ENCODE data around the gene OR5B3.

The OR5B3 gene

DNA sequence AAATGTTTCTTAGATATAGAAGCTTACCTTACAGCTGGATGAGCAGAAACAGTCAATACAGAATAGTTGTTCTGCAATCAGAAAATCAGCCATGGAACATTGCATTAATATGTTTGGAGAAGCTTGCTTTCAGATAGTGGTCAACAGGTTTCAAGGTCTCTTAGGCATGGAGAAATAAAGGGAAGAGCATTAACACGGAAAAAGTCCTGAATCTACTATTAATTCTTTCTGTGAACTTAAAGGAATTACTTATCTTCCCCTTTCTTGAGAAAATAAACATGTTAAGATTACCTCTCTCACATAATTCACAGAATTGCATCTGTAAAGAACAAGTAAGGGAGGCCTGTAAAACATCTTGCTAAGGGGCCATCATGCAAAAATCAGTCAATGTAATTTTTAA, at the start of gene OR5B3:
Gene OR5B3, minus strand, starts transcription at position 101 of the 400 bp plus-strand sequence. CDS start 3,465 bp downstream, outside the sequence.
- TF ChIP-seq, protein P1, sequence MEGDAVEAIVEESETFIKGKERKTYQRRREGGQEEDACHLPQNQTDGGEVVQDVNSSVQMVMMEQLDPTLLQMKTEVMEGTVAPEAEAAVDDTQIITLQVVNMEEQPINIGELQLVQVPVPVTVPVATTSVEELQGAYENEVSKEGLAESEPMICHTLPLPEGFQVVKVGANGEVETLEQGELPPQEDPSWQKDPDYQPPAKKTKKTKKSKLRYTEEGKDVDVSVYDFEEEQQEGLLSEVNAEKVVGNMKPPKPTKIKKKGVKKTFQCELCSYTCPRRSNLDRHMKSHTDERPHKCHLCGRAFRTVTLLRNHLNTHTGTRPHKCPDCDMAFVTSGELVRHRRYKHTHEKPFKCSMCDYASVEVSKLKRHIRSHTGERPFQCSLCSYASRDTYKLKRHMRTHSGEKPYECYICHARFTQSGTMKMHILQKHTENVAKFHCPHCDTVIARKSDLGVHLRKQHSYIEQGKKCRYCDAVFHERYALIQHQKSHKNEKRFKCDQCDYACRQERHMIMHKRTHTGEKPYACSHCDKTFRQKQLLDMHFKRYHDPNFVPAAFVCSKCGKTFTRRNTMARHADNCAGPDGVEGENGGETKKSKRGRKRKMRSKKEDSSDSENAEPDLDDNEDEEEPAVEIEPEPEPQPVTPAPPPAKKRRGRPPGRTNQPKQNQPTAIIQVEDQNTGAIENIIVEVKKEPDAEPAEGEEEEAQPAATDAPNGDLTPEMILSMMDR (conservative IDR thresholded peaks at IDR 0.05), result no peak
- H3K27ac ChIP-seq, result no peak within 1 kb of the TSS

DNA sequence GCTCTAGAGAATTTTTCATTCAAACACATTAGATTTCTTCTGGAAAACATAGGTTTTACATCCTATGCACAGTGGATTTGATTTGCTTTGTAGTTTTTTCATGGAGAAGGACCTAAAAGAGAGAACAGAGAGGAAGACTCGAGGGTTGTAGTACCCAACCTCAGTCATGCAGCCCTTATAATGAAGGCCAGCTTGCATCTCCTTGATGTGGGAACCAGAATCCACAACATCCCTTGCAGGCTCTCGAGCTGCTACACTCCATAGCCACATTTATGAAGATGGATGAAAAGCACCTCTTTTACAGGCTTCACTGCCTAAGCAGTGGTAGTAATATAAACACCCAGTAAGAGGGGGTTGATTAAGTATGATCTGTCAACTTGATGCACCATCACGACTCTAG, 44.9 kb upstream of the OR5B3 start:
- TF ChIP-seq, protein P1 (conservative IDR thresholded peaks at IDR 0.05), result no peak

DNA sequence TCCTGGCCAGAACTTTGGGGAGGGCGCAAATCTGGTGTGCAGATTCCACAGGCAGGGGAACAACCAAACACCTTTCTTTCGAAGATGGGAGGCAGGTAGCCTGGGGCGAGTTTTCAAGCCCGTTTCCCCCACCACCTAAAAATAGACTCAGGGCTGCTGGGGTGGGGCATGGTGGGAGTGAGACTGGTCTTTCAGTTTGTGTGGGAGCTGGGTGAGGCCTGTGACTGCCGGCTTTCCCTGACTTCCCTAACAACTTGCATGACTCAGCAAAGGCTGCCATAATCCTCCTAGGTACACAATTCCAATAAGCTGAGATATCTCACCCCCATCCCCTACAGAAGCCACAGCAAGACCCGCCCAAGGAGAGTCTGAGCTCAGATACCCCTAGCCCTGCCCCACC, 39.6 kb upstream of the OR5B3 start:
- TF ChIP-seq, protein P1 (conservative IDR thresholded peaks at IDR 0.05), result no peak
- no peak overlapping the region for H3K27ac ChIP-seq

More for the DNA sequence above, 44.9 kb upstream of the OR5B3 start:
- no peak overlapping the region for H3K27ac ChIP-seq

DNA sequence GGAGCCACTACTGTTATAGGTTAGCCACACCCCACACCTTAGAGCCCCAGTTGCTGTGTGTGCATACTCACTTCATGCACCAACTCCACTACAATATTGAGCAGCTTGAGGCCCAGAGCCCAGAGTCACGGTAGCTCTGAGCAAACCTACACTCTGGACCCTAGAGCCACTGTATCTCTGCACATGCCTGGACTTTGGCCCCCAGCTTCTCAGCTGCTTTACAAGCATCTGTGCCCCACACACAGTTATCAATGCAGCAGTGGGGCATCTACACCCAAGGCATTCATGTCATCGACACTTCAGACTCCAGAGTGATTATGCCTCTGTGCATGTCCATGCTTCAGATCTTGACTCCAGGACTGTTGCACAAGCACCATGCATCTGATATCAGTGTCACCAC, 37.6 kb upstream of the OR5B3 start:
- TF ChIP-seq, protein P1 (conservative IDR thresholded peaks at IDR 0.05), result no peak
- no peak overlapping the region for H3K27ac ChIP-seq

DNA sequence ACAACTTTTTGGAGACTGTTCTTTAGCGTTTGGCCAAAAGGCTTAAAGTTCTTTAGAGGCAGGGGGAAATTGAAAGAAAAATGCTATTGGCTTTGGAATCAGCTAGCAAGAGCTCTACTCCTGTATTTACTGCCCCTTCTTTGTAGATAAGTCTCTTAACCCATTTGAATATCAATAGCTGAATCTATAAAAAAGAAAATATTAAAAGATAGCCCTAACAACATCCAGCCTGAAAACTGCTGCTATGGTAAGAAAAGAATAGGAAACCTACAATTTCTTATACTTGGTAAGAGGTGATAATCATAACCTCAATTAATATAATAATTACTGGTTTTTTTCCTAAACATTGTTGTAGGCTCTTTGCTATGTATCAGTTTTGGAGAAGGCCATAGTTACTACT, 35.5 kb upstream of the OR5B3 start, which contains the start of gene OR5B12:
Gene OR5B12, minus strand, starts transcription at position 101 of the 400 bp plus-strand sequence. CDS start 2,085 bp downstream, outside the sequence.
- TF ChIP-seq, protein P1 (conservative IDR thresholded peaks at IDR 0.05), result no peak
- H3K27ac ChIP-seq, result no peak within 1 kb of the TSS

DNA sequence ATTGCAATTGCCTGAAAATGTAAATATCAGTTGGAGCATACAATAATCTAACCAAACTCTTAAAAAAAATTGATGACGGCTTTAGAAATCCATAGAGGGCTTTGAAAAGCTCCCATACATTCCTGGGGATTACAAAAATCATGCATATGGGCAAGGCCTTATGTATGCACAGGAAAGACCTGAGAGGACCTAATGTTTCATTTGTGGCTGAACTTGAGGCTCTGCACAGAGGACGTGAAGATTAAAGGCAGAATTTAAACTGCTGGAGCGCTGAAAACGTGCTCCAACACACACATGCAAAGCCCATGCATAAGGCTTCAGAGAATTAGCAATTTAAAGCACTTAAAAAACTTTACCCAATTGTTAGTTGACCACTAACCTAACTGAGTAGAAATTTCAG, 31.8 kb upstream of the OR5B3 start:
- no peak overlapping the region for H3K27ac ChIP-seq
- TF ChIP-seq, protein P1 (conservative IDR thresholded peaks at IDR 0.05), result no peak

DNA sequence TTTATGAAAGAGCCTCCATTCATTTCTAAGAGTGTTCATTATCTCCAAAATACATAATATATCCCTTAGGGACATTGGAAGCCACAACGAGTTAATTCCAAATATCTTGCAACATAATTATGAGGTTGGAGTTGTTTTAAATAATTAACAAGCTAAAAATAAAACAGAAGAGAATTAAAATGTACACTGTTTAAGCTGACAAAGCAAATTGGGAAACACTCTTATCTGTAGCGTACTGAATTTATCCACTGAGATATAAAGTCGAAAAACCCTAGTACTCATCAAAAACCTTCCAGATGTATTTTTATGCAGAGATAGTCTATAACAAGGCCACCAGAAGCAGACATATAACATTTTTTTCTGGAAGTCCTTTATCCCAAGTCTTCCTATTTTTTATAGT, 27.5 kb upstream of the OR5B3 start:
- H3K27ac ChIP-seq, result no peak overlapping the region
- TF ChIP-seq, protein P1 (conservative IDR thresholded peaks at IDR 0.05), result no peak
